Lower lobe of right lung (tissue), 2 donors: ENCODE results near the gene FGF10. TPM values are rescaled to one million over a fixed set of nuclear protein-coding genes. Genes with fewer than 3 reads are reported as not detected.

Experiments
- ATAC-seq, 2 donors: fragments of 200-7000 bp; cut with Tn5 transposase; one replicate each; pipeline ENCODE4 v1.9.1; 2020 to 2022; ENCODE audit warnings: mild to moderate bottlenecking in 2 of 2, moderate library complexity in 2 of 2
- DNase-seq: peaks from one replicate; pipeline ENCODE4 v3.0.0-alpha.2; 2020
- H3K27ac ChIP-seq: fragments of 200-600 bp; one replicate; pipeline ENCODE4 v1.8.0; 2022
- H3K27me3 ChIP-seq: fragments of 200-600 bp; one replicate; pipeline ENCODE4 v1.8.0; 2022; ENCODE audit warnings: low read depth
- H3K36me3 ChIP-seq: fragments of 200-600 bp; one replicate; pipeline ENCODE4 v1.8.0; 2022; ENCODE audit warnings: mild to moderate bottlenecking
- H3K4me1 ChIP-seq: fragments of 200-600 bp; one replicate; pipeline ENCODE4 v1.8.0; 2022
- H3K4me3 ChIP-seq: fragments of 200-600 bp; one replicate; pipeline ENCODE4 v1.8.0; 2022; ENCODE audit warnings: mild to moderate bottlenecking
- H3K9me3 ChIP-seq: fragments of 200-600 bp; one replicate; pipeline ENCODE4 v1.8.0; 2022
- CTCF ChIP-seq: fragments of 200-600 bp; IDR thresholded peaks from one replicate; pipeline ENCODE4 v1.8.0; 2022; ENCODE audit warnings: antibody characterized with exemption, mild to moderate bottlenecking
- intact Hi-C: fragments of 100-400 bp; cut with DNase I; formaldehyde crosslinking; loops from one replicate; pipeline ENCODE4 v1.11.0; 2022
- total RNA-seq: library from RNA; stranded (reverse); fragmentation: NEBNext Ultra II Directional; extraction: Animal tissue kit (Norgen Biotek cat#: 25700); gene quantifications from one replicate; pipeline ENCODE4 v1.2.1, GENCODE V29; 2021
- donor health status: DM: no; HTN: yes; CAD: no; lungs with severe emphysema.

FGF10 gene
- total RNA-seq, 1 donor from 2014 or later: 7.6 TPM

GRCh38 chr5:44360919-44361318, 28.3 kb downstream of the FGF10 start:
- H3K27me3 ChIP-seq: no peaks in the 10 kb centered on the region
- no peaks in the 10 kb centered on the region for H3K9me3 ChIP-seq
- ATAC-seq (no peak), DNase-seq (no peak)
- intact Hi-C loops: no loop called here
- no peak overlapping the region for H3K4me3 ChIP-seq
- no peaks in the 10 kb centered on the region for H3K4me1 ChIP-seq
- no peak for TF ChIP-seq CTCF
- no peaks in the 10 kb centered on the region for H3K36me3 ChIP-seq
- no peak overlapping the region for H3K27ac ChIP-seq

- Histone ChIP-seq H3K36me3 (no peaks in the 10 kb centered on the region), H3K27ac (no peak overlapping the region), H3K4me1 (no peaks in the 10 kb centered on the region), H3K9me3 (no peaks in the 10 kb centered on the region), H3K27me3 (no peaks in the 10 kb centered on the region), H3K4me3 (no peak overlapping the region)
- DNase-seq: no peak
- intact Hi-C loops: no loop called here
- TF ChIP-seq CTCF: no peak
- ATAC-seq: no peak
These were observed 30.8 kb downstream of the FGF10 start for GRCh38 chr5:44358421-44358820.

GRCh38 chr5:44356231-44356630, 33.0 kb downstream of the FGF10 start:
- Histone ChIP-seq H3K36me3 (no peaks in the 10 kb centered on the region), H3K27me3 (no peaks in the 10 kb centered on the region), H3K9me3 (no peaks in the 10 kb centered on the region), H3K27ac (no peak overlapping the region), H3K4me3 (no peak overlapping the region), H3K4me1 (no peaks in the 10 kb centered on the region)
- intact Hi-C loops: no loop called here
- DNase-seq (no peak), ATAC-seq (no peak)
- TF ChIP-seq CTCF: no peak

GRCh38 chr5:44345871-44346270, 43.3 kb downstream of the FGF10 start:
- intact Hi-C loops: no loop called here
- no peak for ATAC-seq
- no peaks in the 10 kb centered on the region for H3K27me3 ChIP-seq
- no peak overlapping the region for H3K4me3 ChIP-seq
- no peaks in the 10 kb centered on the region for H3K9me3 ChIP-seq
- H3K27ac ChIP-seq: no peak overlapping the region
- no peaks in the 10 kb centered on the region for H3K36me3 ChIP-seq
- DNase-seq: no peak
- TF ChIP-seq CTCF: no peak
- no peaks in the 10 kb centered on the region for H3K4me1 ChIP-seq

GRCh38 chr5:44336708-44337107, 52.5 kb downstream of the FGF10 start:
- H3K27me3 ChIP-seq: no peaks in the 10 kb centered on the region
- H3K4me3 ChIP-seq: no peak overlapping the region
- H3K27ac ChIP-seq: no peak overlapping the region
- no peaks in the 10 kb centered on the region for H3K36me3 ChIP-seq
- intact Hi-C loops: loop anchor here (10.0 kb wide), 1 partner anchor 602 kb away; no protein-coding TSS in a partner anchor
- H3K9me3 ChIP-seq: no peaks in the 10 kb centered on the region
- no peak for ATAC-seq
- TF ChIP-seq CTCF: no peak
- H3K4me1 ChIP-seq: no peaks in the 10 kb centered on the region
- DNase-seq: no peak

GRCh38 chr5:44334622-44335021, 54.6 kb downstream of the FGF10 start:
- TF ChIP-seq CTCF: no peak
- H3K27ac ChIP-seq: no peak overlapping the region
- ATAC-seq (no peak), DNase-seq (no peak)
- H3K4me3 ChIP-seq: no peak overlapping the region
- H3K27me3 ChIP-seq: no peaks in the 10 kb centered on the region
- H3K4me1 ChIP-seq: no peaks in the 10 kb centered on the region
- no peaks in the 10 kb centered on the region for H3K9me3 ChIP-seq
- H3K36me3 ChIP-seq: no peaks in the 10 kb centered on the region
- intact Hi-C loops: loop anchor here (10.0 kb wide), 1 partner anchor 600 kb away; no protein-coding TSS in a partner anchor
